Measurements from ENCODE around the gene SLC25A45.

SLC25A45 gene

GRCh38 chr11:65395961-65396530, 13.6 kb upstream of the SLC25A45 start:
- H3K4me3 ChIP-seq (IDR thresholded peaks at IDR 0.05; ENCODE audit: insufficient read depth, low read depth, low read length), result no peak overlapping the region
- no peak overlapping the region for H3K4me2 ChIP-seq
- no peaks in the 10 kb centered on the region for H4K20me1 ChIP-seq (ENCODE audit: insufficient read depth)
- H2AFZ ChIP-seq (ENCODE audit: low read depth), result no peak overlapping the region
- no peaks in the 10 kb centered on the region for H3K36me3 ChIP-seq (ENCODE audit: insufficient read depth)
- TF ChIP-seq, protein P1, sequence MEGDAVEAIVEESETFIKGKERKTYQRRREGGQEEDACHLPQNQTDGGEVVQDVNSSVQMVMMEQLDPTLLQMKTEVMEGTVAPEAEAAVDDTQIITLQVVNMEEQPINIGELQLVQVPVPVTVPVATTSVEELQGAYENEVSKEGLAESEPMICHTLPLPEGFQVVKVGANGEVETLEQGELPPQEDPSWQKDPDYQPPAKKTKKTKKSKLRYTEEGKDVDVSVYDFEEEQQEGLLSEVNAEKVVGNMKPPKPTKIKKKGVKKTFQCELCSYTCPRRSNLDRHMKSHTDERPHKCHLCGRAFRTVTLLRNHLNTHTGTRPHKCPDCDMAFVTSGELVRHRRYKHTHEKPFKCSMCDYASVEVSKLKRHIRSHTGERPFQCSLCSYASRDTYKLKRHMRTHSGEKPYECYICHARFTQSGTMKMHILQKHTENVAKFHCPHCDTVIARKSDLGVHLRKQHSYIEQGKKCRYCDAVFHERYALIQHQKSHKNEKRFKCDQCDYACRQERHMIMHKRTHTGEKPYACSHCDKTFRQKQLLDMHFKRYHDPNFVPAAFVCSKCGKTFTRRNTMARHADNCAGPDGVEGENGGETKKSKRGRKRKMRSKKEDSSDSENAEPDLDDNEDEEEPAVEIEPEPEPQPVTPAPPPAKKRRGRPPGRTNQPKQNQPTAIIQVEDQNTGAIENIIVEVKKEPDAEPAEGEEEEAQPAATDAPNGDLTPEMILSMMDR (conservative IDR thresholded peaks at IDR 0.05; ENCODE audit: low read depth, low read length), result no peak
- no peak overlapping the region for H3K27ac ChIP-seq
- H3K27me3 ChIP-seq (ENCODE audit: insufficient read depth, low read depth), result no peaks in the 10 kb centered on the region
- H3K4me1 ChIP-seq (ENCODE audit: low read depth, poor library complexity, severe bottlenecking), result peaks cover 9% of the 10 kb centered on the region
- H3K9ac ChIP-seq, result no peak overlapping the region
- peaks cover 13% of the 10 kb centered on the region for H3K79me2 ChIP-seq (ENCODE audit: insufficient read depth, low read depth)

DNA sequence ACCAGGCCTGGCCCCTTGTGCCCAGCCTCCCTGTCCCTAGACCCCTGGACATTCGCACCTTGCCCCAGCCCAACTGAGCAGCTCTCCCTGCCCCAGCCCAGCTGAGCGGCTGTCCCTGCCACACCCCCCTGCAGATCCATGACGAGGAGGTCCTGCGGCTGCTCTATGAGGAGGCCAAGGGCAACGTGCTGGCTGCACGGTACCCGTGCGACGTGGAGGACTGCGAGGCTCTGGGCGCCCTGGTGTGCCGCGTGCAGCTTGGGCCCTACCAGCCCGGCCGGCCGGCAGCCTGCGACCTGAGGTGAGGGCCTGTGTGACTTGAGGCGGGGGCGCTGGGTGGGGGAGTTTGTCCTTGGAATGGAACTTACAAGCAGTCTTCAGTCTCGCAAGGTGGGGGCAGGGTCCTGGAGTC, 11.7 kb upstream of the SLC25A45 start:
- Histone ChIP-seq H4K20me1 (ENCODE audit: insufficient read depth) (no peaks in the 10 kb centered on the region), H3K4me2 (no peak overlapping the region), H3K4me1 (ENCODE audit: low read depth, poor library complexity, severe bottlenecking) (peaks cover 25% of the 10 kb centered on the region), H3K27ac (no peak overlapping the region), H2AFZ (ENCODE audit: low read depth) (no peak overlapping the region), H3K36me3 (ENCODE audit: insufficient read depth) (no peaks in the 10 kb centered on the region), H3K4me3 (IDR thresholded peaks at IDR 0.05; ENCODE audit: insufficient read depth, low read depth, low read length) (no peak overlapping the region), H3K79me2 (ENCODE audit: insufficient read depth, low read depth) (peaks cover 32% of the 10 kb centered on the region), H3K9ac (no peak overlapping the region), H3K27me3 (ENCODE audit: insufficient read depth, low read depth) (no peaks in the 10 kb centered on the region)
- TF ChIP-seq, protein P1 (conservative IDR thresholded peaks at IDR 0.05; ENCODE audit: low read depth, low read length), result no peak

DNA sequence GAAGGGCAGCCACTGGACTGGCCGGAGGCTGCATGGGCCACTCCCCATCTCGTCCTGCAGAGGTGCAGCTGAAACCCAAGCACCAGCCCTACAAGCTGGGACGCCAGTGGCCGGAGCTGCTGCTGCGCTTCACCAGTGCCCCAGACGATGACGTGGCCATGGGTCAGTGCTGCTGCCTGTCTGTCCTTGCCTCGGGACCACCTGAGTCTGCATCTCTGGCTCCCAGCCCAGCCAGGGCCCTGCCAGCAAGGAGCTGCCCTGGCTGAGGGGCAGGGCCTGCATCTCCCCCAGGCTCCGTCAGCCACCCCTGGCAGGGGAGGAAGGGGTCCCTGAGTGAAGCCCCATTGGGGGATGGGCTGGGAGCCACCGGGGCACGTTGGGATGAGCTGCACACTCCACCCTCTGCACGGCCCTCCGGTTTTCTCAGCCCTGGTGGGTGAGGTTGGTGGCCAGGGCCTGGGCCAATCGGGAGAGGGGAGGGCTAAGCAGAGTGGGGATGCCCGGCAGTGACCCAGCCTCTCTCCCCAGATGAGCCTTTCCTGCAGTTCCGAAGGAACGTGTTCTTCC, 11.2 kb upstream of the SLC25A45 start:
- no peak overlapping the region for H2AFZ ChIP-seq (ENCODE audit: low read depth)
- H3K4me2 ChIP-seq, result no peak overlapping the region
- H3K27me3 ChIP-seq (ENCODE audit: insufficient read depth, low read depth), result no peaks in the 10 kb centered on the region
- H3K27ac ChIP-seq, result no peak overlapping the region
- peaks cover 30% of the 10 kb centered on the region for H3K4me1 ChIP-seq (ENCODE audit: low read depth, poor library complexity, severe bottlenecking)
- no peaks in the 10 kb centered on the region for H4K20me1 ChIP-seq (ENCODE audit: insufficient read depth)
- TF ChIP-seq, protein P1 (conservative IDR thresholded peaks at IDR 0.05; ENCODE audit: low read depth, low read length), result no peak
- no peak overlapping the region for H3K4me3 ChIP-seq (IDR thresholded peaks at IDR 0.05; ENCODE audit: insufficient read depth, low read depth, low read length)
- H3K36me3 ChIP-seq (ENCODE audit: insufficient read depth), result no peaks in the 10 kb centered on the region
- H3K9ac ChIP-seq, result no peak overlapping the region
- H3K79me2 ChIP-seq (ENCODE audit: insufficient read depth, low read depth), result peaks cover 36% of the 10 kb centered on the region

DNA sequence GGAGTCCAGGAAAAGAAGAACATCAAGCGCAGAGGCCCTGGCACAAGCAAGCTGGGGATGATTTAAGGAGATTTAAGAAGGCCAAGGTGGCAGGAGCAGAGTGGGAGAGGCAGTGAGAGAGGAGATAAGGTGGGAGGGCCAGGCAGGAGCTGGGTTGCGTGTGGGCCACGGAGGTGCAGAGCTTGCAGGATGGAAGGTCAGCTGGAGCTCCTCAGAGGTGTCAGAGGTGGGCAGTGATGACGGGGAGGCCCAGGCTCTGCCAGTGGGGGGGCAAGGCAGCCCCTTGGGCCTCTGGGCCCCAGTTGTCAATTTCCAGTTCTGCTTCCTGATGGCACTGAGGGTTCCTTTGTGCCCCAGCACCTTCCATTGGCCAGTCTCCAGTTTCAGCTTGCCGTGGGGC, 10.5 kb upstream of the SLC25A45 start:
- Histone ChIP-seq H3K27ac (no peak overlapping the region), H3K36me3 (ENCODE audit: insufficient read depth) (no peaks in the 10 kb centered on the region), H3K4me3 (IDR thresholded peaks at IDR 0.05; ENCODE audit: insufficient read depth, low read depth, low read length) (no peak overlapping the region), H3K4me1 (ENCODE audit: low read depth, poor library complexity, severe bottlenecking) (peaks cover 37% of the 10 kb centered on the region), H3K4me2 (no peak overlapping the region), H3K79me2 (ENCODE audit: insufficient read depth, low read depth) (peaks cover 42% of the 10 kb centered on the region), H4K20me1 (ENCODE audit: insufficient read depth) (no peaks in the 10 kb centered on the region), H3K27me3 (ENCODE audit: insufficient read depth, low read depth) (no peaks in the 10 kb centered on the region), H3K9ac (no peak overlapping the region), H2AFZ (ENCODE audit: low read depth) (no peak overlapping the region)
- TF ChIP-seq, protein P1 (conservative IDR thresholded peaks at IDR 0.05; ENCODE audit: low read depth, low read length), result no peak
